Nephron (organoid): Measurements from ENCODE around the gene PTPRU.

ENCODE experiments used
- H3K27ac Mint-ChIP-seq, 3 experiments: 2 replicates each; pipeline ENCODE4 v1.8.0; 2020; ENCODE audit warnings: mixed read lengths in 3 of 3, mild to moderate bottlenecking in 2 of 3, moderate library complexity in 1 of 3
- H3K27me3 Mint-ChIP-seq: 2 replicates; pipeline ENCODE4 v1.8.0; 2021; ENCODE audit warnings: low read depth, mild to moderate bottlenecking, moderate library complexity, mixed read lengths
- H3K36me3 Mint-ChIP-seq: 2 replicates; pipeline ENCODE4 v1.8.0; 2020; ENCODE audit warnings: low read depth, mixed read lengths
- H3K4me1 Mint-ChIP-seq: 2 replicates; pipeline ENCODE4 v1.8.0; 2020; ENCODE audit warnings: mixed read lengths
- H3K4me3 Mint-ChIP-seq, 3 experiments: 2 replicates each; pipeline ENCODE4 v1.8.0; 2020; ENCODE audit warnings: mild to moderate bottlenecking in 3 of 3, mixed read lengths in 3 of 3, moderate library complexity in 2 of 3
- H3K9me3 Mint-ChIP-seq: 2 replicates; pipeline ENCODE4 v1.8.0; 2020; ENCODE audit warnings: mixed read lengths
- TF ChIP-seq, protein P1 (sequence below), 3 experiments: fragments of 200-600 bp; sonication (generic); IDR thresholded peaks; one replicate each; pipeline ENCODE4 v1.5.0; 2021; ENCODE audit warnings: antibody characterized with exemption in 3 of 3; ENCODE audit not compliant: unreplicated experiment in 3 of 3

Gene PTPRU

DNA sequence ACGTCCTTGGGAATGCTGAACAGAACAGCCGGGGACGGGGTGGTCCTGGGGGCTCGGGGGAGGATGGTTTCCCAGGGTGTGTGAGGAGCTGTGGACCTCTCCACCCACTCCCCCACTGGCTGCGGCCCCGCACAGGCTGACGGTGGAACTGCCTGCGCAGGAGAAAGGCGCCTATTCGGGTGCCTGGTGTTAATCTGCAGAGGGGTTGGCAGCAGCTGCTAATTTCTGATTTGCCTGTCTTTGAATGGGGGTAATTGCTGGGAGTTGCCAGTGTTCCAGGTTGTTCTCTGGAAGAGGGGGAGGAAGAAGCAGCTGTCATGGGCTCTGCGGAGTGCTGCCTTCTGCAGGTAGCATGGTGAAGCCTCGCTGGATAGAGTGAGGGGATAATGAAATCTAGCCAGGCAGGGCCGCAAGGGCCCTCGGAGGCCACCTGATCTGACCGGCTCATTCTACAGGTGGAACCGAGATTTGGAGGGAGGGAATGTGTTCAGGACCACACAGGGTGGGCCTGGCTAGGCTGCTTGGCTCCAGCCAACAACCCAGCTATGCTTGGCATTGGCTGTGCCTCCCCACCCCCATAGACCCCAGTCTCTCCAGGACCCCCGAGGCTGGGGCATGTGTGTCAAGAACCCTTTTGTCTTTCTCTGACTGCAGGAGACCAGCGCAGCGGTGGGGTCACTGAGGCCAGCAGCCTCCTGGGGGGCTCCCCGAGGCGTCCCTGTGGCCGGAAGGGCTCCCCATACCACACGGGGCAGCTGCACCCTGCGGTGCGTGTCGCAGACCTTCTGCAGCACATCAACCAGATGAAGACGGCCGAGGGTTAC lies 67.1 kb downstream of the PTPRU start:
- TF ChIP-seq, protein P1, sequence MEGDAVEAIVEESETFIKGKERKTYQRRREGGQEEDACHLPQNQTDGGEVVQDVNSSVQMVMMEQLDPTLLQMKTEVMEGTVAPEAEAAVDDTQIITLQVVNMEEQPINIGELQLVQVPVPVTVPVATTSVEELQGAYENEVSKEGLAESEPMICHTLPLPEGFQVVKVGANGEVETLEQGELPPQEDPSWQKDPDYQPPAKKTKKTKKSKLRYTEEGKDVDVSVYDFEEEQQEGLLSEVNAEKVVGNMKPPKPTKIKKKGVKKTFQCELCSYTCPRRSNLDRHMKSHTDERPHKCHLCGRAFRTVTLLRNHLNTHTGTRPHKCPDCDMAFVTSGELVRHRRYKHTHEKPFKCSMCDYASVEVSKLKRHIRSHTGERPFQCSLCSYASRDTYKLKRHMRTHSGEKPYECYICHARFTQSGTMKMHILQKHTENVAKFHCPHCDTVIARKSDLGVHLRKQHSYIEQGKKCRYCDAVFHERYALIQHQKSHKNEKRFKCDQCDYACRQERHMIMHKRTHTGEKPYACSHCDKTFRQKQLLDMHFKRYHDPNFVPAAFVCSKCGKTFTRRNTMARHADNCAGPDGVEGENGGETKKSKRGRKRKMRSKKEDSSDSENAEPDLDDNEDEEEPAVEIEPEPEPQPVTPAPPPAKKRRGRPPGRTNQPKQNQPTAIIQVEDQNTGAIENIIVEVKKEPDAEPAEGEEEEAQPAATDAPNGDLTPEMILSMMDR (IDR thresholded peaks at IDR 0.05; ENCODE audit: unreplicated experiment in 3 of 3) = no peak
- H3K36me3 Mint-ChIP-seq = peaks cover 29% of the 10 kb centered on the region
- H3K27me3 Mint-ChIP-seq = no peaks in the 10 kb centered on the region
- H3K9me3 Mint-ChIP-seq = no peaks in the 10 kb centered on the region
- H3K27ac Mint-ChIP-seq = no peak overlapping the region
- H3K4me3 Mint-ChIP-seq = no peak overlapping the region
- no peaks in the 10 kb centered on the region for H3K4me1 Mint-ChIP-seq

DNA sequence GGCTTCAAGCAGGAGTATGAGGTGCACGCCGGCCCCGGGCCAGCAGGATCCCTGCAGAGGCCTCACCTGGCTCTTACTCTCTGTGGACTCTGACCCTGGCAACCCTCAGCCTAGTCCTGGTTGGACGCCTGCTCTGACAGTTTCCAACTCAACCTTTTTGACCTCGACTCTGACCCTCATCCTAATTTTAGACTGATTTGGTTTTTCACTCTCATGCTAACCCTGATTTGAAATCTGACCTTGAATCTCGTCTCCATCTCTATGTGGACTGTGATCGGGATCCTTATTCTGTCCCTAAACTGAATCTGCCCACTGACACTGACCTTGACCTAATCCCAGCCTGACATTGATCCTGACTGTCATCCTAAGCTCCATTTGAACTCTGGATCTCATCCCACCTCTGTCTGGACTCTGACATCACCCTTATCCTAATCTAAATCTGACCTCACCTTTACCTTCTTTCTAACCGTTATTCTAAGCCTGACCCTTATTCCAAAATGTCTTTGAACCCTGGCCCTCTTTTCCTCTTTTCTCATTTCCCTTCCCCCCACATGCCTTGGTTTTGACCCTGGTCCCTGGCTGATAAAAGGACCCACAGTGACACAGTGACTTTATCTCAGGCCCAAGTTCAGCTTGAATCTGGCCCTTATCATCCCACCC lies 67.8 kb downstream of the PTPRU start:
- H3K27me3 Mint-ChIP-seq = no peaks in the 10 kb centered on the region

DNA sequence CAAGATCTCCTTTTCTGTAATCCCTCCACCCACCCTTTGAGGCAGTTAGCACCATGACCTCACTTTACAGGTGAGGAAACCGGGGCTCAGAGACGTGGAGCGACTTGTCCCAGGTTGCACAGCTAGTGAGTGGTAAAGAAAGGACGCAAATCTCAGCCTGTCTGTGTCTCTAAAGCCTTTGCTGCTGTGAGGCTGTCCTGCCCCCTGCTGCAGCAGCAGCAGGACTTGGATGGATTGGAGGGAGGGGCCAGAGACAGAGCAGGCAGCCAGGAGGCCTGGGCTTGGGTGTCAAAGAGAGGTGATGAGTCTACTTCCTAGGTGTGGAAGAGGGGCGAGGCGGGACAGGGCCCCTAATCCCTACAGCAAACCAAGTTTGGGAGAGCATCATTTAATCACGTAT lies 69.6 kb downstream of the PTPRU start:
- Mint-ChIP-seq H3K27ac (no peak overlapping the region), H3K27me3 (no peaks in the 10 kb centered on the region), H3K4me3 (no peak overlapping the region), H3K36me3 (peaks cover 16% of the 10 kb centered on the region), H3K4me1 (no peaks in the 10 kb centered on the region), H3K9me3 (no peaks in the 10 kb centered on the region)
- TF ChIP-seq, protein P1 (IDR thresholded peaks at IDR 0.05; ENCODE audit: unreplicated experiment in 3 of 3) = no peak

More for the DNA sequence above, 67.8 kb downstream of the PTPRU start:
- peaks cover 28% of the 10 kb centered on the region for H3K36me3 Mint-ChIP-seq
- no peak overlapping the region for H3K4me3 Mint-ChIP-seq
- TF ChIP-seq, protein P1 (IDR thresholded peaks at IDR 0.05; ENCODE audit: unreplicated experiment in 3 of 3) = no peak
- no peaks in the 10 kb centered on the region for H3K9me3 Mint-ChIP-seq
- no peaks in the 10 kb centered on the region for H3K4me1 Mint-ChIP-seq
- no peak overlapping the region for H3K27ac Mint-ChIP-seq

DNA sequence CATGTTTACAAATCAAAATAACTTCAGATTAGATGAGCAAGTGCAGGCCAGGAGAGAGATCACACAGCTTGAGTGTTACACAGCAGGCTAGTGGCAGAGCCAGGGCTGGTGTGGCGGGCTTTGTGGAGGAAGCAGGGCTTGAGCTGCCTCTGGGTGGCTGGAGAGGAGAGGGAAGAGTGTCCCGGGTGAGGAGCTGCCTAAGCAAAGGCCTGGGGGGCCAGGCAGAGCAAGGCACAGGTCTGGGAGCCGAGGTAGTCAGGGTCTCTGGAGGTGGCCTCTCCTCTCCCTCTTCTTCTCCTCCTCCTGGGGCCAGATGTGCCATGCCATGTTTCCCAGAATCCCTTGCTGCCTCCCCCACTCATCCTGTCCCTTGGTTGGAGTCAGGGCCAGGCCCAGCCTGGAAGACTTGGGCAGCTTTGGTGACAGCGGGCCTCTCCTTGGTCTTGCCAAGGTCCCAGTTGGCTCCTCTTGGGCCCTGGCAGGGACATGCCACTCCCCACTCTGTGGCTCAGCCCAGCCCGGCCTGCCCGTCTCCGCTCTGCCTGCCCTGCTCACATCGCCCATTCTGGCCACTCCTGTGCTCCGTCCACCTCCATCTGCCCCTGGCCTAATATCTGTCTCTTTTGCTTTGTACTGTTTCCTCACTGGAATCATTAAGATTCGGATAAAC lies 70.3 kb downstream of the PTPRU start:
- no peak overlapping the region for H3K4me3 Mint-ChIP-seq
- no peaks in the 10 kb centered on the region for H3K4me1 Mint-ChIP-seq
- H3K27ac Mint-ChIP-seq = no peak overlapping the region
- no peaks in the 10 kb centered on the region for H3K27me3 Mint-ChIP-seq
- H3K36me3 Mint-ChIP-seq = peaks cover 14% of the 10 kb centered on the region
- no peaks in the 10 kb centered on the region for H3K9me3 Mint-ChIP-seq
- TF ChIP-seq, protein P1 (IDR thresholded peaks at IDR 0.05; ENCODE audit: unreplicated experiment in 3 of 3) = no peak

DNA sequence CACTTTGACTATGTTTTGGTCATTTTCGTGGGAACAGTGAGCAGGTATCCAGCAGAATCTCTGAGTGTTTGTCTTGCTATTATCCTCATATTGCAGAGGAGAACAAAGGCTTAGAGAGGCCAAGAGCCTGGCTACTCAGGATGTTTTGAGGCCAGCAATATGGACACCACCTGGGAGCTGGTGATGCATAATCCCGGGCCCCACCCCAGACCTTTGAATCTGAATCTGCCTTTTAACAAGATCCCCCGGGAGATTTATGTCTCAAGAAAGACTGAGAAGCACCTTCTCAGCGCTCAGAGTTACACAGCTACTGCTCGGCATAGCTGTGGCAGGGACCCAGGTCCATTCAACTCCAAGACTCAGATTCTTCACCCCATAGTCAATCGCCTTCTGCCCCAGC lies 72.8 kb downstream of the PTPRU start:
- TF ChIP-seq, protein P1 (IDR thresholded peaks at IDR 0.05; ENCODE audit: unreplicated experiment in 3 of 3) = no peak
- no peak overlapping the region for H3K4me3 Mint-ChIP-seq

More for the DNA sequence above, 72.8 kb downstream of the PTPRU start:
- peaks cover 10% of the 10 kb centered on the region for H3K36me3 Mint-ChIP-seq
- no peak overlapping the region for H3K27ac Mint-ChIP-seq
- no peaks in the 10 kb centered on the region for H3K9me3 Mint-ChIP-seq
- H3K4me1 Mint-ChIP-seq = peaks cover 3% of the 10 kb centered on the region
- H3K27me3 Mint-ChIP-seq = no peaks in the 10 kb centered on the region
